HCT116 (cell line): ENCODE data around the gene LRRC47. TPM values are rescaled to one million over a fixed set of nuclear protein-coding genes. Genes with fewer than 3 reads are reported as not detected.

Experiments
- ATAC-seq: fragments of 200-7000 bp; cut with Tn5 transposase; 2 replicates; pipeline ENCODE4 v1.9.1; 2020; ENCODE audit warnings: mild to moderate bottlenecking, moderate library complexity
- BruUV-seq: library from RNA; stranded (reverse); fragments of 400-500 nt; replicated peaks from 2 replicates; lab custom pipeline; 2021; lab: Mats Ljungman, UMichigan
- CTCF ChIA-PET: fragments of 300-600 bp; sonication (Branson Sonifier 250); formaldehyde crosslinking; loops from one replicate; lab custom pipeline; 2021; ENCODE audit warnings: antibody characterized with exemption; lab: Charles Lee
- POLR2A ChIA-PET: fragments of 300-600, 350-600 bp; sonication (Branson Sonifier 250); formaldehyde crosslinking; loops from one replicate; lab custom pipeline; 2021; ENCODE audit warnings: antibody characterized with exemption; lab: Charles Lee
- RAD21 ChIA-PET, 2 experiments: fragments of 300-600 bp; sonication (Branson Sonifier 250); formaldehyde crosslinking; loops; one replicate each; lab custom pipeline; 2023; ENCODE audit warnings: low total read pairs in 2 of 2; ENCODE audit not compliant: uncharacterized antibody in 2 of 2, unreplicated experiment in 2 of 2, low non-redundant PET in 1 of 2; lab: Charles Lee
- DNase-seq: peaks from one replicate; pipeline ENCODE4 v3.0.0-alpha.2; 2010; ENCODE audit warnings: low read depth, low spot score
- H2AFZ ChIP-seq: fragments of 200-600 bp; shearing (Covaris generic), sonication (generic); 2 replicates; pipeline ENCODE4 v1.6.1; 2017; ENCODE audit warnings: low read depth, mixed run types, mixed read lengths, antibody characterized with exemption, low read length; ENCODE audit not compliant: poor library complexity, severe bottlenecking
- H3K27ac ChIP-seq: 2 replicates; pipeline ENCODE4 v1.5.1; 2012; ENCODE audit warnings: low read depth, low read length
- H3K27me3 ChIP-seq: fragments of 200-600 bp; sonication (generic); 2 replicates; pipeline ENCODE4 v1.6.1; 2016; ENCODE audit warnings: mixed run types, low read length, mixed read lengths; ENCODE audit not compliant: insufficient read depth
- H3K36me3 ChIP-seq, 2 experiments: fragments of 200-500 bp in 1 of 2; fragments of 200-600 bp in 1 of 2; sonication (Bioruptor generic) in 1 of 2; sonication (generic) in 1 of 2; 2 replicates each; pipeline versions ENCODE4 v1.5.1 to v1.6.1; 2014 to 2016; ENCODE audit warnings: low read length in 2 of 2, inconsistent platforms in 1 of 2, mixed read lengths in 1 of 2, mixed run types in 1 of 2; ENCODE audit not compliant: insufficient read depth in 2 of 2, control insufficient read depth in 1 of 2
- H3K4me1 ChIP-seq, 2 experiments: fragments of 200-600 bp in 1 of 2; sonication (generic) in 1 of 2; 2 replicates each; pipeline versions ENCODE4 v1.5.1 to v1.6.1; 2012 to 2017; ENCODE audit warnings: low read length in 2 of 2, inconsistent platforms in 1 of 2, mild to moderate bottlenecking in 1 of 2, mixed read lengths in 1 of 2, mixed run types in 1 of 2, moderate library complexity in 1 of 2; ENCODE audit not compliant: insufficient read depth in 2 of 2, control insufficient read depth in 1 of 2
- H3K4me2 ChIP-seq: fragments of 200-600 bp; sonication (generic); 2 replicates; pipeline ENCODE4 v1.6.1; 2017; ENCODE audit warnings: mixed run types, low read length, mixed read lengths
- H3K4me3 ChIP-seq, 2 experiments: fragments of 200-600 bp in 1 of 2; sonication (generic) in 1 of 2; replicated peaks in 1 of 2; 2 replicates each; pipeline ENCODE4 v1.5.1; 2011 to 2016; ENCODE audit warnings: low read length in 2 of 2, control low read depth in 1 of 2, low read depth in 1 of 2, mild to moderate bottlenecking in 1 of 2, mixed read lengths in 1 of 2, mixed run types in 1 of 2
- H3K79me2 ChIP-seq: fragments of 200-600 bp; sonication (generic); 2 replicates; pipeline ENCODE4 v1.6.1; 2017; ENCODE audit warnings: mild to moderate bottlenecking, mixed run types, low read length, moderate library complexity, mixed read lengths; ENCODE audit not compliant: insufficient read depth
- H3K9ac ChIP-seq: fragments of 200-600 bp; sonication (generic); 2 replicates; pipeline ENCODE4 v1.6.1; 2016; ENCODE audit warnings: low read length, mixed read lengths
- H3K9me2 ChIP-seq: fragments of 200-600 bp; sonication (generic), shearing (Covaris generic); 2 replicates; pipeline ENCODE4 v1.6.1; 2017; ENCODE audit warnings: mixed run types, mild to moderate bottlenecking, moderate library complexity; ENCODE audit not compliant: insufficient read depth
- H3K9me3 ChIP-seq, 2 experiments: fragments of 200-500 bp in 1 of 2; fragments of 200-600 bp in 1 of 2; sonication (Bioruptor generic) in 1 of 2; sonication (generic) in 1 of 2; 2 replicates each; pipeline ENCODE4 v1.6.1; 2014 to 2017; ENCODE audit warnings: low read length in 2 of 2, mixed read lengths in 2 of 2, inconsistent platforms in 1 of 2, low read depth in 1 of 2, mild to moderate bottlenecking in 1 of 2, mixed run types in 1 of 2, moderate library complexity in 1 of 2; ENCODE audit not compliant: control insufficient read depth in 1 of 2, insufficient read depth in 1 of 2
- H4K20me1 ChIP-seq: fragments of 200-600 bp; sonication (generic), shearing (Covaris generic); 2 replicates; pipeline ENCODE4 v1.6.1; 2017; ENCODE audit warnings: mixed run types, mild to moderate bottlenecking, moderate library complexity; ENCODE audit not compliant: insufficient read depth
- ATF3 ChIP-seq: IDR thresholded peaks from 2 replicates; pipeline ENCODE4 v1.6.1; 2012
- CBX3 ChIP-seq: IDR thresholded peaks from 2 replicates; pipeline ENCODE4 v1.6.1; 2012; ENCODE audit warnings: low read depth
- ELF1 ChIP-seq: IDR thresholded peaks from 2 replicates; pipeline ENCODE4 v1.6.1; 2012; ENCODE audit warnings: low read depth, borderline replicate concordance
- EZH2 ChIP-seq: fragments of 200-600 bp; sonication (generic); IDR thresholded peaks from 2 replicates; pipeline ENCODE4 v1.6.1; 2017; ENCODE audit warnings: antibody characterized with exemption, mixed run types
- EZH2phosphoT487 ChIP-seq: fragments of 200-600 bp; IDR thresholded peaks from 2 replicates; pipeline ENCODE4 v1.6.1; 2018; ENCODE audit warnings: antibody characterized with exemption, borderline replicate concordance
- FOSL1 ChIP-seq: IDR thresholded peaks from 2 replicates; pipeline ENCODE4 v1.6.1; 2012; ENCODE audit warnings: low read depth
- JUND ChIP-seq: IDR thresholded peaks from 2 replicates; pipeline ENCODE4 v1.6.1; 2012
- MAX ChIP-seq: IDR thresholded peaks from 2 replicates; pipeline ENCODE4 v1.6.1; 2012
- POLR2A ChIP-seq: IDR thresholded peaks from 2 replicates; pipeline ENCODE4 v1.7.0; 2011; ENCODE audit warnings: borderline replicate concordance; ENCODE audit not compliant: insufficient read depth, insufficient read length; ENCODE audit errors: extremely low read depth
- POLR2AphosphoS5 ChIP-seq: IDR thresholded peaks from 2 replicates; pipeline ENCODE4 v1.6.1; 2011; ENCODE audit warnings: mild to moderate bottlenecking, low read depth, low read length, moderate library complexity
- RAD21 ChIP-seq: IDR thresholded peaks from 2 replicates; pipeline ENCODE4 v1.6.1; 2012; ENCODE audit warnings: low read depth, mild to moderate bottlenecking
- SIN3A ChIP-seq: IDR thresholded peaks from 2 replicates; pipeline ENCODE4 v1.6.1; 2012; ENCODE audit warnings: low read depth
- SP1 ChIP-seq: IDR thresholded peaks from 2 replicates; pipeline ENCODE4 v1.6.1; 2012; ENCODE audit warnings: low read depth
- SRF ChIP-seq: IDR thresholded peaks from 2 replicates; pipeline ENCODE4 v1.6.1; 2012; ENCODE audit warnings: low read depth
- TCF7L2 ChIP-seq: IDR thresholded peaks from 2 replicates; pipeline ENCODE4 v1.7.0; 2011; ENCODE audit warnings: borderline replicate concordance, inconsistent platforms; ENCODE audit not compliant: insufficient read depth, insufficient read length; ENCODE audit errors: extremely low read depth
- YY1 ChIP-seq: IDR thresholded peaks from 2 replicates; pipeline ENCODE4 v1.6.1; 2011; ENCODE audit warnings: low read length, low read depth, moderate library complexity, mild to moderate bottlenecking; ENCODE audit not compliant: insufficient replicate concordance; ENCODE audit errors: extremely low read depth
- ZBTB33 ChIP-seq: IDR thresholded peaks from 2 replicates; pipeline ENCODE4 v1.6.1; 2011; ENCODE audit warnings: mild to moderate bottlenecking, low read length, moderate library complexity; ENCODE audit not compliant: insufficient replicate concordance; ENCODE audit errors: extremely low read depth
- ZFX ChIP-seq: fragments of 450-650 bp; IDR thresholded peaks from 2 replicates; pipeline ENCODE4 v1.6.1; 2017
- ZNF274 ChIP-seq: fragments of 200-500 bp; sonication (Bioruptor generic); IDR thresholded peaks from 2 replicates; pipeline ENCODE4 v1.6.1; 2014; ENCODE audit warnings: mild to moderate bottlenecking, low read depth, low read length, inconsistent platforms
- intact Hi-C: fragments of 100-400 bp; cut with micrococcal nuclease; formaldehyde crosslinking; loops from 2 replicates; pipeline ENCODE4 v1.10.0; 2022
- total RNA-seq: library from RNA; stranded (reverse); gene quantifications from one replicate; pipeline ENCODE4 v1.2.1, GENCODE V29; 2021; ENCODE audit not compliant: unreplicated experiment

LRRC47 gene
- total RNA-seq, 1 experiment from 2014 or later, result 48.0 TPM

GRCh38 chr1:3746389-3746829, 49.9 kb downstream of the LRRC47 start:
- Histone ChIP-seq H2AFZ (no peak overlapping the region), H3K79me2 (no peaks in the 10 kb centered on the region), H3K9me2 (no peaks in the 10 kb centered on the region)
- POLR2A ChIA-PET, result no interaction called here
- intact Hi-C loops, result no loop called here
- no peak for TF ChIP-seq ZFX
- TF ChIP-seq JUND, result no peak
- no peak for TF ChIP-seq POLR2AphosphoS5
- TF ChIP-seq SIN3A, result no peak
- no peak for TF ChIP-seq MAX
- no peak for TF ChIP-seq EZH2
- TF ChIP-seq FOSL1, result no peak
- TF ChIP-seq TCF7L2, result no peak
- TF ChIP-seq, all 23 proteins: peak for 0
- Histone ChIP-seq H4K20me1 (no peaks in the 10 kb centered on the region), H3K27ac (no peak overlapping the region), H3K4me1 (no peaks in the 10 kb centered on the region), H3K27me3 (peaks cover 10% of the 10 kb centered on the region), H3K4me3 (no peak overlapping the region), H3K4me2 (no peak overlapping the region), H3K9me3 (no peaks in the 10 kb centered on the region), H3K9ac (no peak overlapping the region), H3K36me3 (no peaks in the 10 kb centered on the region)
- no peak for ATAC-seq
- ChIA-PET RAD21 (no interaction called here), CTCF (no interaction called here)
- no TSS peak for BruUV-seq
- DNase-seq, result no peak

- RAD21 ChIA-PET, result no interaction called here
- POLR2A ChIA-PET, result interaction anchor here (0.5 kb wide), 1 partner anchor 19 kb away, joined by 3 read pairs; no protein-coding TSS in a partner anchor
- DNase-seq, result no peak
- TF ChIP-seq YY1, result no peak
- TF ChIP-seq SRF, result no peak
- TF ChIP-seq ZNF274, result no peak
- TF ChIP-seq POLR2AphosphoS5, result no peak
- TF ChIP-seq EZH2phosphoT487, result no peak
- TF ChIP-seq SP1, result no peak
- no peak for TF ChIP-seq FOSL1
- TF ChIP-seq SIN3A, result no peak
- no peak for TF ChIP-seq CBX3
- no peak for TF ChIP-seq JUND
- no peak for TF ChIP-seq POLR2A
- no peak for TF ChIP-seq RAD21
- TF ChIP-seq ELF1, result no peak
- TF ChIP-seq ATF3, result no peak
- TF ChIP-seq MAX, result no peak
- no peak for TF ChIP-seq ZBTB33
Measured at GRCh38 chr1:3745590-3746381, 50.5 kb downstream of the LRRC47 start.

More at GRCh38 chr1:3745590-3746381, 50.5 kb downstream of the LRRC47 start:
- Histone ChIP-seq H4K20me1 (no peaks in the 10 kb centered on the region), H3K4me2 (no peak overlapping the region), H3K4me1 (no peaks in the 10 kb centered on the region), H3K9me3 (no peaks in the 10 kb centered on the region), H2AFZ (no peak overlapping the region), H3K9ac (no peak overlapping the region), H3K27me3 (peaks cover 5% of the 10 kb centered on the region), H3K36me3 (no peaks in the 10 kb centered on the region), H3K4me3 (no peak overlapping the region), H3K27ac (no peak overlapping the region), H3K79me2 (no peaks in the 10 kb centered on the region), H3K9me2 (no peaks in the 10 kb centered on the region)
- intact Hi-C loops, result no loop called here
- CTCF ChIA-PET, result no interaction called here
- ATAC-seq, result no peak
- BruUV-seq, result no TSS peak
